B cell (primary cell): ENCODE results near the gene BIN2. TPM values are rescaled to one million over a fixed set of nuclear protein-coding genes. Genes with fewer than 3 reads are reported as not detected.

Experiments used
- ATAC-seq: fragments of 200-7000 bp; cut with Tn5 transposase; one replicate; pipeline ENCODE4 v1.10.0; 2021; ENCODE audit warnings: low read depth, mild to moderate bottlenecking, moderate number of reproducible peaks, moderate library complexity
- CTCF ChIA-PET: fragments of 350-600 bp; sonication (Branson Sonifier 250); formaldehyde crosslinking; loops from one replicate; lab custom pipeline; 2021; ENCODE audit warnings: antibody characterized with exemption, inconsistent platforms; lab: Charles Lee
- POLR2A ChIA-PET: fragments of 350-600 bp; sonication (Branson Sonifier 250); formaldehyde crosslinking; loops from one replicate; lab custom pipeline; 2021; ENCODE audit warnings: antibody characterized with exemption; lab: Charles Lee
- DNase-seq: peaks from one replicate; pipeline ENCODE4 v3.0.0; 2013
- H2AFZ ChIP-seq: 2 replicates; pipeline ENCODE4 v1.6.1; 2012; ENCODE audit warnings: mild to moderate bottlenecking, low read depth, low read length; ENCODE audit not compliant: insufficient read depth, poor library complexity, severe bottlenecking
- H3K27ac ChIP-seq, 2 donors: 1 replicate in 1 of 2; 2 replicates in 1 of 2; pipeline ENCODE4 v1.5.1; 2012 to 2013; ENCODE audit warnings: low read length in 2 of 2, mild to moderate bottlenecking in 2 of 2, moderate library complexity in 1 of 2
- H3K27me3 ChIP-seq, 4 experiments: fragments of 200-600 bp in 1 of 4; sonication (generic) in 1 of 4; replicated peaks in 1 of 4; 1 replicate in 2 of 4; 2 replicates in 2 of 4; pipeline versions ENCODE4 v1.6.1 to v1.7.0; 2013 to 2016; ENCODE audit warnings: low read length in 3 of 4, mild to moderate bottlenecking in 2 of 4, mixed read lengths in 1 of 4, moderate library complexity in 1 of 4; ENCODE audit not compliant: insufficient read depth in 4 of 4, control insufficient read depth in 3 of 4; ENCODE audit errors: control extremely low read depth in 1 of 4
- H3K36me3 ChIP-seq, 2 experiments: replicated peaks in 1 of 2; 1 replicate in 1 of 2; 2 replicates in 1 of 2; pipeline versions ENCODE4 v1.6.1 to v1.7.1; 2013; ENCODE audit warnings: low read length in 1 of 2; ENCODE audit not compliant: insufficient read depth in 2 of 2, control insufficient read depth in 1 of 2; ENCODE audit errors: control extremely low read depth in 1 of 2, extremely low read depth in 1 of 2
- H3K4me1 ChIP-seq, 2 donors: fragments of 200-600 bp in 1 of 2; sonication (generic) in 1 of 2; 1 replicate in 1 of 2; 2 replicates in 1 of 2; pipeline versions ENCODE4 v1.5.1 to v1.6.1; 2013 to 2017; ENCODE audit warnings: low read length in 2 of 2; ENCODE audit not compliant: control insufficient read depth in 2 of 2, insufficient read depth in 2 of 2
- H3K4me2 ChIP-seq: replicated peaks from 2 replicates; pipeline ENCODE3; 2012; ENCODE audit warnings: mild to moderate bottlenecking, low read depth, low read length; ENCODE audit not compliant: poor library complexity, severe bottlenecking
- H3K4me3 ChIP-seq, 5 experiments: fragments of 200-600 bp in 1 of 5; sonication (generic) in 1 of 5; 1 replicate in 3 of 5; 2 replicates in 2 of 5; pipeline versions ENCODE4 v1.5.1 to v1.7.0; 2011 to 2016; ENCODE audit warnings: low read length in 4 of 5, mild to moderate bottlenecking in 4 of 5, low read depth in 2 of 5, control low read depth in 1 of 5, moderate library complexity in 1 of 5; ENCODE audit not compliant: insufficient read depth in 1 of 5; ENCODE audit errors: control extremely low read depth in 1 of 5, extremely low read depth in 1 of 5
- H3K79me2 ChIP-seq: fragments of 200-600 bp; sonication (generic); one replicate; pipeline ENCODE4 v1.6.0; 2016; ENCODE audit warnings: low read length; ENCODE audit not compliant: control insufficient read depth, insufficient read depth
- H3K9ac ChIP-seq: fragments of 200-600 bp; sonication (generic); 2 replicates; pipeline ENCODE4 v1.6.1; 2017; ENCODE audit warnings: mild to moderate bottlenecking, low read length, moderate library complexity
- H3K9me3 ChIP-seq, 3 donors: one replicate each; pipeline versions ENCODE4 v1.6.1 to v1.7.1; 2013; ENCODE audit warnings: low read length in 2 of 3; ENCODE audit not compliant: control insufficient read depth in 2 of 3, insufficient read depth in 1 of 3; ENCODE audit errors: control extremely low read depth in 1 of 3
- H4K20me1 ChIP-seq: 2 replicates; pipeline ENCODE4 v1.6.0; 2012; ENCODE audit warnings: mild to moderate bottlenecking, low read length; ENCODE audit not compliant: insufficient read depth, control insufficient read depth, poor library complexity, severe bottlenecking
- H3K27ac Mint-ChIP-seq: one replicate; pipeline ENCODE4 v1.8.0; 2021; ENCODE audit warnings: mixed read lengths
- H3K27me3 Mint-ChIP-seq: one replicate; pipeline ENCODE4 v1.8.0; 2021; ENCODE audit warnings: mixed read lengths
- H3K4me1 Mint-ChIP-seq: one replicate; pipeline ENCODE4 v1.8.0; 2021; ENCODE audit warnings: mixed read lengths
- H3K4me3 Mint-ChIP-seq: one replicate; pipeline ENCODE4 v1.8.0; 2021; ENCODE audit warnings: mixed read lengths
- H3K9me3 Mint-ChIP-seq: one replicate; pipeline ENCODE4 v1.8.0; 2022; ENCODE audit warnings: mixed read lengths; ENCODE audit not compliant: insufficient read depth
- CTCF ChIP-seq: fragments of 200-600 bp; IDR thresholded peaks from one replicate; pipeline ENCODE4 v1.8.0; 2022; ENCODE audit warnings: antibody characterized with exemption, mild to moderate bottlenecking
- EZH2 ChIP-seq: IDR thresholded peaks from 2 replicates; pipeline ENCODE4 v1.6.1; 2012; ENCODE audit warnings: borderline replicate concordance, low read depth, mild to moderate bottlenecking, moderate library complexity, low read length; ENCODE audit not compliant: insufficient read depth, poor library complexity, severe bottlenecking
- WGBS: methylation state at CpG from one replicate; pipeline ENCODE4 v1.1.5; 2013; ENCODE audit warnings: missing lambda C conversion rate; ENCODE audit not compliant: insufficient coverage; 5-methylcytosine and 5-hydroxymethylcytosine counted together
- intact Hi-C: fragments of 100-400 bp; cut with micrococcal nuclease; formaldehyde crosslinking; loops from one replicate; pipeline ENCODE4 v1.10.0; 2022
- polyA plus RNA-seq: library from polyadenylated mRNA; depleted of rRNA; stranded (reverse); fragments of >200 nt; gene quantifications from 2 replicates; pipeline ENCODE4 v1.2.3, GENCODE V29; 2012
- total RNA-seq, 2 donors: library from RNA; stranded (reverse); fragments of 120-200 nt in 1 of 2; gene quantifications; 1 replicate in 1 of 2; 2 replicates in 1 of 2; pipeline versions ENCODE4 v1.2.3 to v1.2.4, GENCODE V29; 2013 to 2022

BIN2 gene
- total and polyA plus RNA-seq, 2 donors (not counting 1 experiment from before 2014, with no cell fraction given): 41.5 to 100 TPM

GRCh38 chr12:51345681-51346080, 21.7 kb upstream of the BIN2 start:
- ATAC-seq: no peak
- Mint-ChIP-seq H3K27ac (no peak overlapping the region), H3K27me3 (no peaks in the 10 kb centered on the region), H3K4me1 (peaks cover 43% of the 10 kb centered on the region), H3K4me3 (no peak overlapping the region), H3K9me3 (no peaks in the 10 kb centered on the region)
- Histone ChIP-seq H3K79me2 (peaks cover 4% of the 10 kb centered on the region), H3K4me3 (no peak overlapping the region), H3K4me1 (peaks cover 42 to 45% of the 10 kb centered on the region in 2 donors), H2AFZ (no peak overlapping the region), H3K9ac (no peak overlapping the region), H3K27me3 (no peaks in the 10 kb centered on the region), H3K4me2 (no peak overlapping the region), H3K36me3 (no peaks in the 10 kb centered on the region), H4K20me1 (no peaks in the 10 kb centered on the region), H3K9me3 (no peaks in the 10 kb centered on the region), H3K27ac (no peak overlapping the region)
- 41% methylated on average over 6 of the region's 7 CpGs for WGBS
- no peak for TF ChIP-seq CTCF
- no peak for TF ChIP-seq EZH2
- DNase-seq: no peak
- POLR2A ChIA-PET: interaction anchor here (0.7 kb wide), 1 partner anchor 23 kb away, joined by 5 read pairs; no protein-coding TSS in a partner anchor
- intact Hi-C loops: no loop called here
- CTCF ChIA-PET: interaction anchor here (0.6 to 0.7 kb wide), 2 partner anchors 362 to 1613 kb away, joined by 3 read pairs; no protein-coding TSS in a partner anchor

GRCh38 chr12:51343201-51343600, 19.2 kb upstream of the BIN2 start:
- no peak for TF ChIP-seq EZH2
- no peak for TF ChIP-seq CTCF
- ChIA-PET CTCF (interaction anchor here (0.8 to 9.0 kb wide), 8 partner anchors 7 to 91 kb away, joined by 3 to 148 read pairs (median 53); partner anchors contain the start of genes BIN2 and SMAGP), POLR2A (no interaction called here)
- no peaks in the 10 kb centered on the region for H3K9me3 ChIP-seq
- H3K4me3 ChIP-seq: no peak overlapping the region
- no peak overlapping the region for H3K4me3 Mint-ChIP-seq
- peaks cover 42 to 45% of the 10 kb centered on the region in 2 donors for H3K4me1 ChIP-seq
- peaks cover 4% of the 10 kb centered on the region for H3K79me2 ChIP-seq
- no peaks in the 10 kb centered on the region for H3K9me3 Mint-ChIP-seq
- H3K27me3 ChIP-seq: no peaks in the 10 kb centered on the region
- 0% methylated on average over 2 of the region's 2 CpGs for WGBS
- peaks cover 43% of the 10 kb centered on the region for H3K4me1 Mint-ChIP-seq
- H3K27ac ChIP-seq: no peak overlapping the region
- intact Hi-C loops: loop anchor here (5.0 kb wide), 2 partner anchors 126 to 356 kb away; partner anchors contain the start of gene POU6F1
- no peaks in the 10 kb centered on the region for H4K20me1 ChIP-seq
- peak overlapping the region; percentile 22 for H3K4me2 ChIP-seq
- DNase-seq (no peak), ATAC-seq (no peak)
- no peak overlapping the region for H2AFZ ChIP-seq
- no peak overlapping the region for H3K27ac Mint-ChIP-seq
- no peaks in the 10 kb centered on the region for H3K36me3 ChIP-seq
- no peaks in the 10 kb centered on the region for H3K27me3 Mint-ChIP-seq
- H3K9ac ChIP-seq: no peak overlapping the region
